GM20000 (cell line): ENCODE measurements around the gene RDH13.

Experiments
- DNase-seq: peaks from one replicate; pipeline ENCODE4 v3.0.0; 2012; ENCODE audit warnings: low spot score
- CTCF ChIP-seq: IDR thresholded peaks from 2 replicates; pipeline ENCODE4 v1.5.1; 2012; ENCODE audit warnings: mild to moderate bottlenecking, control low read depth; ENCODE audit errors: extremely low read depth, missing control alignments

Gene RDH13

GRCh38 chr19:55103190-55103589 lies 40.2 kb upstream of the RDH13 start:
- no peak for TF ChIP-seq CTCF
- DNase-seq = no peak

- DNase-seq = no peak
- TF ChIP-seq CTCF = no peak
Measured at GRCh38 chr19:55101261-55101660, 38.3 kb upstream of the RDH13 start.

- no peak for TF ChIP-seq CTCF
- no peak for DNase-seq
Measured at GRCh38 chr19:55099557-55100506, 36.9 kb upstream of the RDH13 start.

- DNase-seq = peak; percentile 29
- TF ChIP-seq CTCF = no peak
Measured at GRCh38 chr19:55098716-55099556, 36.0 kb upstream of the RDH13 start.

GRCh38 chr19:55097864-55098715 lies 35.1 kb upstream of the RDH13 start:
- no peak for TF ChIP-seq CTCF

GRCh38 chr19:55096061-55096701 lies 33.2 kb upstream of the RDH13 start:
- DNase-seq = peak; percentile 20
- no peak for TF ChIP-seq CTCF

More at GRCh38 chr19:55097864-55098715, 35.1 kb upstream of the RDH13 start:
- peak; percentile 30 for DNase-seq
